Hepatocyte (in vitro differentiated cells): ENCODE measurements around the gene LHX4. TPM values are rescaled to one million over a fixed set of nuclear protein-coding genes. Genes with fewer than 3 reads are reported as not detected.
A peak's percentile ranks its signal among the peaks of the same experiment; 100 is the strongest.

Experiments
- DNase-seq: peaks from one replicate; pipeline ENCODE4 v3.0.0-alpha.2; 2016; ENCODE audit warnings: low spot score
- H2AFZ ChIP-seq: fragments of 200-600 bp; sonication (generic); 2 replicates; pipeline ENCODE4 v1.6.0; 2016; ENCODE audit warnings: antibody characterized with exemption, mild to moderate bottlenecking
- H3K27ac ChIP-seq: fragments of 200-600 bp; sonication (generic); 2 replicates; pipeline ENCODE4 v1.5.1; 2016; ENCODE audit warnings: mild to moderate bottlenecking
- H3K27me3 ChIP-seq: fragments of 200-600 bp; sonication (generic); 2 replicates; pipeline ENCODE4 v1.6.1; 2016
- H3K36me3 ChIP-seq: fragments of 200-600 bp; sonication (generic); replicated peaks from 2 replicates; pipeline ENCODE4 v1.5.1; 2016; ENCODE audit warnings: low read depth; ENCODE audit not compliant: insufficient read depth
- H3K4me1 ChIP-seq: fragments of 200-600 bp; sonication (generic); 2 replicates; pipeline ENCODE4 v1.5.1; 2016; ENCODE audit warnings: mild to moderate bottlenecking, moderate library complexity; ENCODE audit not compliant: insufficient read depth
- H3K4me2 ChIP-seq: fragments of 200-600 bp; sonication (generic); 2 replicates; pipeline ENCODE4 v1.6.0; 2016
- H3K4me3 ChIP-seq: fragments of 200-600 bp; sonication (generic); 2 replicates; pipeline ENCODE4 v1.5.1; 2016; ENCODE audit warnings: mild to moderate bottlenecking
- H3K79me2 ChIP-seq: fragments of 200-600 bp; sonication (generic); 2 replicates; pipeline ENCODE4 v1.6.0; 2017; ENCODE audit warnings: mild to moderate bottlenecking
- H3K9me2 ChIP-seq: fragments of 200-600 bp; sonication (generic); replicated peaks from 2 replicates; pipeline ENCODE4 v1.6.0; 2017; ENCODE audit warnings: mild to moderate bottlenecking; ENCODE audit not compliant: insufficient read depth
- H3K9me3 ChIP-seq: fragments of 200-600 bp; sonication (generic); 2 replicates; pipeline ENCODE4 v1.5.1; 2016; ENCODE audit warnings: low read depth, mild to moderate bottlenecking
- H4K20me1 ChIP-seq: fragments of 200-600 bp; sonication (generic); 2 replicates; pipeline ENCODE4 v1.6.0; 2016; ENCODE audit warnings: mild to moderate bottlenecking; ENCODE audit not compliant: insufficient read depth, poor library complexity, severe bottlenecking
- EZH2 ChIP-seq: fragments of 200-600 bp; sonication (generic); IDR thresholded peaks from 2 replicates; pipeline ENCODE4 v1.6.1; 2016; ENCODE audit warnings: antibody characterized with exemption, mild to moderate bottlenecking, borderline replicate concordance
- EZH2phosphoT487 ChIP-seq: fragments of 200-600 bp; sonication (generic); IDR thresholded peaks from one replicate; pipeline ENCODE4 v1.6.1; 2018; ENCODE audit warnings: antibody characterized with exemption, mild to moderate bottlenecking, low read depth, moderate library complexity; ENCODE audit not compliant: unreplicated experiment, severe bottlenecking
- WGBS: methylation state at CpG from one replicate; pipeline ENCODE4 v1.1.6; 2016; ENCODE audit warnings: low lambda C conversion rate; ENCODE audit errors: missing lambda C conversion rate; 5-methylcytosine and 5-hydroxymethylcytosine counted together
- polyA plus RNA-seq: library from polyadenylated mRNA; unstranded; fragments of >200 nt; fragmentation: Nextera tagmentation; extraction: Ambion mirVana; gene quantifications from 2 replicates; pipeline ENCODE4 v1.2.1, GENCODE V29; 2016
- total RNA-seq: library from RNA; depleted of rRNA; stranded (reverse); fragments of >200 nt; gene quantifications from 2 replicates; pipeline ENCODE4 v1.2.3, GENCODE V29; 2014
- TF ChIP-seq, protein P1 (sequence below): fragments of 200-600 bp; sonication (generic); IDR thresholded peaks from 2 replicates; pipeline ENCODE4 v1.5.1; 2016; ENCODE audit warnings: antibody characterized with exemption, mild to moderate bottlenecking; ENCODE audit not compliant: poor library complexity

LHX4 gene
- total and polyA plus RNA-seq, 2 experiments from 2014 or later: 0.03 to 0.28 TPM

DNA sequence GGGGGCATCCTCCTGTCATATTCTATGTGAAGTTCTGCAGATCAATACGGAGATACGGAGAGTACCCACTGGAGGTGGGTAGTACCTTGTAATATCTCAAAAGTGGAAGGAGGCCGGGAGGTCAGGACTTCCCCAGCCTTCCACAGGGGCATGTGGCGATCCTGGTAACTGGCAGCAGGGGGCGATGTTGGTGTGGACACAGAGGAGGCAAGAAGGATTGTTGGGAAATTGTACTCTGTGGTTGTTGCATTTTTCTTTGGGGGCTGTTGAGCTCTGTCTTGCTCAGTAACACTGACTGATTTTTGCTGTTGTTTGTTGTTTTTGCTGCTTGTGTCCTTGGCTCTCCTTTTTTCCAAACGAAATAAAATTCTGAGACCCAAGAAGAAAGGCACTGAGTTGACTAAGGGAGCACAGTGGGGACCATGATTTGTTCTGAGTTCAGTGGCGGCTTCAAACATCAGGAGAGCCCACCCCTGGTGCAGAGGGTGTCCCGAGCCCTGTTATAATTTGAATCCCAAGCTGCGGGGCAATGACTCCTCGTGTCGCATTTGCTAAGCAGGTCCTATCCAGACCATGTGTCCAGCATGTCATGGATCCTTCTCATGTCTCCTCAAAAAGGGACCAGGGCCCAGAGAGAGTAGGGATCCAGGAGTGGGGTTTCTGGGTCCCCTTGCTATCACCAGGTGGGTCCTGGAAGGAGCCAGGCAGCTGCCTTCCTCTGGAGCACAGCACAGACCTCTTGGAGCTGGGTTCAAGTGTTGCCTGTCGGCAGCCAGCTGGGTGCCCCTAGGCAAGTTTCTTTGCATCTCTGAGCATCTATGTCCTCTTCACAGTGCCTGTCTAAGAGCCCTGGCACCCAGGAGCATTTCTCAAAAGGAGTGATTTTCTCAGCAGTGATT, 22.8 kb downstream of the LHX4 start:
- Histone ChIP-seq H3K36me3 (no peaks in the 10 kb centered on the region), H3K9me2 (no peaks in the 10 kb centered on the region), H3K9me3 (no peaks in the 10 kb centered on the region), H4K20me1 (no peaks in the 10 kb centered on the region), H3K27me3 (no peaks in the 10 kb centered on the region), H3K79me2 (no peaks in the 10 kb centered on the region), H3K4me2 (no peak overlapping the region), H2AFZ (no peak overlapping the region), H3K4me3 (no peak overlapping the region), H3K4me1 (no peaks in the 10 kb centered on the region), H3K27ac (no peak overlapping the region)
- 64% methylated on average over 12 of the region's 12 CpGs for WGBS
- peak; percentile 75 for DNase-seq
- no peak for TF ChIP-seq EZH2phosphoT487
- no peak for TF ChIP-seq EZH2
- TF ChIP-seq, protein P1, sequence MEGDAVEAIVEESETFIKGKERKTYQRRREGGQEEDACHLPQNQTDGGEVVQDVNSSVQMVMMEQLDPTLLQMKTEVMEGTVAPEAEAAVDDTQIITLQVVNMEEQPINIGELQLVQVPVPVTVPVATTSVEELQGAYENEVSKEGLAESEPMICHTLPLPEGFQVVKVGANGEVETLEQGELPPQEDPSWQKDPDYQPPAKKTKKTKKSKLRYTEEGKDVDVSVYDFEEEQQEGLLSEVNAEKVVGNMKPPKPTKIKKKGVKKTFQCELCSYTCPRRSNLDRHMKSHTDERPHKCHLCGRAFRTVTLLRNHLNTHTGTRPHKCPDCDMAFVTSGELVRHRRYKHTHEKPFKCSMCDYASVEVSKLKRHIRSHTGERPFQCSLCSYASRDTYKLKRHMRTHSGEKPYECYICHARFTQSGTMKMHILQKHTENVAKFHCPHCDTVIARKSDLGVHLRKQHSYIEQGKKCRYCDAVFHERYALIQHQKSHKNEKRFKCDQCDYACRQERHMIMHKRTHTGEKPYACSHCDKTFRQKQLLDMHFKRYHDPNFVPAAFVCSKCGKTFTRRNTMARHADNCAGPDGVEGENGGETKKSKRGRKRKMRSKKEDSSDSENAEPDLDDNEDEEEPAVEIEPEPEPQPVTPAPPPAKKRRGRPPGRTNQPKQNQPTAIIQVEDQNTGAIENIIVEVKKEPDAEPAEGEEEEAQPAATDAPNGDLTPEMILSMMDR: peak; percentile 68

DNA sequence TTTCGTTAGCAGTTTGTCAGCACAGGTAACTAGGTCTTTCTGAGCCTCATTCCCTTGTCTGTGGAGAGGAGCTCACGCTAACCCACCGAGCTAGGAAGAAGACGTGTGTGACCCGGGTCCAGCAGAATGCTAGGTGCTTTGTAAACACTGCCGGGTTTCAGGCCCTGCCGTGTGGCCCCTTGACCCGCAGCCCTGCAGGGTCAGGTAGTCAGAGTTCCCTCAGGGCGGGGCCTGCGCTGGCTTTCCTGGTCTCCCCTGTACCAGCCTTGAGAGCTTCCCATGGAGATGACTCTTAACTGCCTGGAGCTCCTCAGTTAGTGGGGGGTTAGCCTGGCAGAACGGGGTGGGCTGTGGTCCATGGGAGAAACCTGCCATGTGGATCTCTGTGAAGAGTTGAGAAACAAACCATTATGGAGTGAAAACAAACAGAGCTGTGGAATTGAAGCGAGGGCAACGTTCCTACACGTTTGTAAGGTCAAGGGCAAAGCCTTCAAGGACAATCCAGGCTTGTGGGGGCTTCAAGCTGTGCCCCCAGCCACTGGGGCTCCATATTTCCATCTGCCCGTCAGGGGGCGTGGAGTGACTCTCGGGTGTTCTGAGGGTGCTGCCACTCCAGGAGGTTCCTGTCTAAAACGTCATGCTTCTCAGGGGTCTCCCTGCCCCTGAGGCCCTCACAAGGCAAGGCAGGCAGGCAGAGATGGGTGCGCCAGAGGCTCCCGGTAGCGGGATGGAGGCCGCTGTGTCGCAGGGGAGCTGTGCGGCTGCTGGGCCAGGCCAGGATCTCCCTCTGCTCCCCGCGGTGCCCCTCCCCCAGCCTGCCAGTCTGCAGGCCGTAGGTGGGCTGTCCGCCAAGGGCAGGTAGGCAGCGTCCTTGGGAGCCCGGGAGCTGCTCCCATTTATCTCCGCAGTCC, 23.8 kb downstream of the LHX4 start:
- Histone ChIP-seq H3K4me3 (no peak overlapping the region), H4K20me1 (no peaks in the 10 kb centered on the region), H3K27ac (no peak overlapping the region), H3K4me1 (no peaks in the 10 kb centered on the region), H3K36me3 (no peaks in the 10 kb centered on the region), H3K4me2 (no peak overlapping the region), H2AFZ (no peak overlapping the region), H3K79me2 (no peaks in the 10 kb centered on the region), H3K9me3 (no peaks in the 10 kb centered on the region), H3K9me2 (no peaks in the 10 kb centered on the region), H3K27me3 (no peaks in the 10 kb centered on the region)
- WGBS: 77% methylated on average over 29 of the region's 31 CpGs
- TF ChIP-seq, protein P1: no peak
- TF ChIP-seq EZH2 (no peak), EZH2phosphoT487 (no peak)
- DNase-seq: no peak

DNA sequence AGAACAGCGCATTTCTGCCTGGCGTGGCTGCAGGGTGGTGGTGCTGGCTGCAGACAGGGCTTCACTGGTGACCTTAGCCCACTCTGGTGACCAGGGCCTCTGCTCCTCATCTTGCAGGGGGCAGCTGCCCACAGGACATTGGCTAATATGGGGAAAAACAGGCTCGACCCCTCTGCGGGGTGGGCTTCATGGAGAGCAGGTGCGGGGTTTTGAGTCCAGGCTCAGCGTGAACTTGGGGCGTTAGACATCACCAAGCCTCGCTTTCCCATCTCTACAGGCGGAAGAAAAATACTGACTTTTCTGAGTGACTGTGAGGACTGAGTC, 24.4 kb downstream of the LHX4 start:
- no peaks in the 10 kb centered on the region for H3K9me2 ChIP-seq
- TF ChIP-seq EZH2phosphoT487 (no peak), EZH2 (no peak)
- TF ChIP-seq, protein P1: no peak
- H3K4me1 ChIP-seq: no peaks in the 10 kb centered on the region
- no peak for DNase-seq
- H3K36me3 ChIP-seq: no peaks in the 10 kb centered on the region
- H3K79me2 ChIP-seq: no peaks in the 10 kb centered on the region
- H2AFZ ChIP-seq: no peak overlapping the region
- H3K4me2 ChIP-seq: no peak overlapping the region
- no peaks in the 10 kb centered on the region for H3K9me3 ChIP-seq
- no peaks in the 10 kb centered on the region for H4K20me1 ChIP-seq
- no peak overlapping the region for H3K27ac ChIP-seq
- WGBS: 97% methylated on average over 9 of the region's 9 CpGs
- no peak overlapping the region for H3K4me3 ChIP-seq
- H3K27me3 ChIP-seq: no peaks in the 10 kb centered on the region
